GM12878 (cell line): ENCODE data around the gene LDLR. TPM values are rescaled to one million over a fixed set of nuclear protein-coding genes. Genes with fewer than 3 reads are reported as not detected.
"Not testable (repeated sequence)": the region's sequence is repeated elsewhere in the genome, so short reads cannot be mapped to it uniquely, and the experiment has no call there.

ENCODE experiments used
- ATAC-seq: fragments of 200-7000 bp; cut with Tn5 transposase; 3 replicates; pipeline ENCODE4 v1.9.1; 2020; ENCODE audit warnings: mild to moderate bottlenecking, moderate library complexity
- BruUV-seq: library from RNA; stranded (reverse); fragments of 400-500 nt; replicated peaks from 2 replicates; lab custom pipeline; 2021; lab: Mats Ljungman, UMichigan
- CTCF ChIA-PET: fragments of 300-600 bp; sonication (Branson Sonifier 250); formaldehyde crosslinking; extraction: SDS; loops from one replicate; lab custom pipeline; 2021; ENCODE audit warnings: inconsistent platforms; lab: Yijun Ruan, JAX
- POLR2A ChIA-PET: fragments of 350-600 bp; formaldehyde crosslinking; extraction: SDS; loops from one replicate; lab custom pipeline; 2021; ENCODE audit warnings: inconsistent platforms; lab: Charles Lee
- RAD21 ChIA-PET: fragments of 300-600 bp; sonication (Branson Sonifier 250); formaldehyde crosslinking; loops from one replicate; lab custom pipeline; 2023; ENCODE audit warnings: antibody characterized with exemption; ENCODE audit not compliant: unreplicated experiment; lab: Charles Lee
- SMC1A ChIA-PET: fragments of 300-600 bp; sonication (Branson Sonifier 250); formaldehyde crosslinking; loops from one replicate; lab custom pipeline; 2023; ENCODE audit not compliant: unreplicated experiment, uncharacterized antibody; lab: Charles Lee
- DNase-seq: peaks from one replicate; pipeline ENCODE4 v3.0.0-alpha.2; 2011; ENCODE audit warnings: low read depth, low spot score
- FAIRE-seq: peaks from 3 replicates; lab custom pipeline; 2011; peaks lifted over from hg19 to GRCh38; lab: Jason Lieb, UNC
- H2AFZ ChIP-seq: 2 replicates; pipeline ENCODE4 v1.6.0; 2011; ENCODE audit warnings: low read depth, low read length, control low read depth; ENCODE audit not compliant: control insufficient read depth
- H3K27ac ChIP-seq: 2 replicates; pipeline ENCODE4 v1.5.1; 2011; ENCODE audit warnings: control low read depth; ENCODE audit not compliant: control insufficient read depth, insufficient read depth
- H3K27me3 ChIP-seq, 2 experiments: replicated peaks in 1 of 2; 2 replicates each; pipeline versions ENCODE4 v1.6.0 to v1.6.1; 2011; ENCODE audit warnings: low read length in 1 of 2; ENCODE audit not compliant: control insufficient read depth in 2 of 2, insufficient read depth in 2 of 2
- H3K36me3 ChIP-seq, 2 experiments: 2 replicates each; pipeline ENCODE4 v1.5.1; 2011; ENCODE audit warnings: low read length in 1 of 2; ENCODE audit not compliant: control insufficient read depth in 2 of 2, insufficient read depth in 2 of 2
- H3K4me1 ChIP-seq: 2 replicates; pipeline ENCODE4 v1.6.1; 2011; ENCODE audit warnings: mild to moderate bottlenecking, low read length, moderate library complexity, mixed read lengths; ENCODE audit not compliant: control insufficient read depth, insufficient read depth
- H3K4me2 ChIP-seq: 2 replicates; pipeline ENCODE4 v1.6.0; 2011; ENCODE audit warnings: control low read depth; ENCODE audit not compliant: control insufficient read depth, insufficient read depth
- H3K4me3 ChIP-seq: fragments of 200-600 bp; sonication (generic); 2 replicates; pipeline ENCODE4 v1.5.1; 2016
- H3K79me2 ChIP-seq: 2 replicates; pipeline ENCODE4 v1.6.0; 2011; ENCODE audit warnings: low read length; ENCODE audit not compliant: control insufficient read depth, insufficient read depth
- H3K9ac ChIP-seq: 2 replicates; pipeline ENCODE4 v1.8.0; 2011; ENCODE audit warnings: low read length, control low read depth, mixed read lengths; ENCODE audit not compliant: control insufficient read depth, insufficient read depth
- H3K9me3 ChIP-seq: replicated peaks from 3 replicates; pipeline ENCODE4 v1.5.1; 2011; ENCODE audit warnings: mild to moderate bottlenecking, low read length; ENCODE audit not compliant: control insufficient read depth, insufficient read depth
- H4K20me1 ChIP-seq: 2 replicates; pipeline ENCODE4 v1.6.0; 2011; ENCODE audit not compliant: control insufficient read depth, insufficient read depth
- CEBPB ChIP-seq, 2 experiments: fragments of 150-350 bp in 1 of 2; IDR thresholded peaks; 2 replicates each; pipeline ENCODE4 v1.6.1; 2012 to 2014; ENCODE audit warnings: low read depth in 2 of 2, low read length in 2 of 2, borderline replicate concordance in 1 of 2, inconsistent platforms in 1 of 2
- CHD4 ChIP-seq: fragments of 200-600 bp; sonication (generic); IDR thresholded peaks from 2 replicates; pipeline ENCODE4 v1.6.1; 2016; ENCODE audit warnings: mild to moderate bottlenecking
- EP300 ChIP-seq, 2 experiments: fragments of 150-350 bp in 1 of 2; IDR thresholded peaks; 2 replicates each; pipeline ENCODE4 v1.6.1; 2011 to 2012; ENCODE audit warnings: low read depth in 2 of 2, low read length in 2 of 2, borderline replicate concordance in 1 of 2, improper control_type of control experiment in 1 of 2, inconsistent platforms in 1 of 2; ENCODE audit not compliant: control insufficient read depth in 1 of 2
- HSF1 ChIP-seq: fragments of 150-350 bp; IDR thresholded peaks from 2 replicates; pipeline ENCODE4 v1.6.1; 2014; ENCODE audit warnings: mild to moderate bottlenecking, low read depth, low read length
- KAT2A ChIP-seq: conservative IDR thresholded peaks from 2 replicates; pipeline ENCODE4 v1.6.1; 2011; ENCODE audit warnings: low read depth, low read length; ENCODE audit not compliant: control insufficient read depth
- LARP7 ChIP-seq: fragments of 450-650 bp; IDR thresholded peaks from 2 replicates; pipeline ENCODE4 v1.6.1; 2017; ENCODE audit warnings: mild to moderate bottlenecking
- RAD51 ChIP-seq: fragments of 450-650 bp; IDR thresholded peaks from 2 replicates; pipeline ENCODE4 v1.6.1; 2016; ENCODE audit warnings: moderate library complexity, mild to moderate bottlenecking, inconsistent platforms
- TARDBP ChIP-seq: IDR thresholded peaks from 2 replicates; pipeline ENCODE4 v1.6.1; 2016; ENCODE audit warnings: borderline replicate concordance
- YY1 ChIP-seq: IDR thresholded peaks from 2 replicates; pipeline ENCODE4 v1.6.1; 2011; ENCODE audit warnings: low read depth, mild to moderate bottlenecking, low read length
- WGBS: methylation state at CpG from one replicate; pipeline ENCODE4 v1.1.6; 2016; ENCODE audit warnings: low lambda C conversion rate; ENCODE audit not compliant: insufficient replicate concordance, insufficient coverage; ENCODE audit errors: missing lambda C conversion rate; 5-methylcytosine and 5-hydroxymethylcytosine counted together
- in situ Hi-C: fragments of 300-500 bp; cut with MboI; formaldehyde crosslinking; loops from 9 replicates; pipeline ENCODE4 v1.14.3; 2018; ENCODE audit warnings: mixed read lengths
- intact Hi-C: fragments of 100-400 bp; cut with micrococcal nuclease; formaldehyde crosslinking; loops from one replicate; pipeline ENCODE4 v1.14.2; 2022; ENCODE audit not compliant: unreplicated experiment
- polyA plus RNA-seq, 11 experiments: library from polyadenylated mRNA; depleted of rRNA in 4 of 11; unstranded in 6 of 11; stranded (reverse) in 5 of 11; fragments of >200 nt; fragmentation: Nextera tagmentation in 4 of 11; fragmentation: Illumina TruSeq in 1 of 11; extraction: Ambion mirVana in 4 of 11; extraction: Trizol in 1 of 11; gene quantifications; 1 replicate in 1 of 11; 2 replicates in 10 of 11; pipeline versions ENCODE4 v1.2.1 to v1.2.3, GENCODE V29; 2011 to 2016; ENCODE audit warnings: inconsistent platforms in 2 of 11, missing spikeins in 2 of 11, low read depth in 1 of 11
- total RNA-seq, 4 experiments: library from RNA; depleted of rRNA in 3 of 4; stranded (reverse); fragments of >200 nt in 3 of 4; fragmentation: Illumina TruSeq in 1 of 4; extraction: Trizol in 1 of 4; gene quantifications; 2 replicates each; pipeline versions ENCODE4 v1.2.1 to v1.2.3, GENCODE V29; 2013 to 2021

Gene LDLR
- total and polyA plus RNA-seq, 10 of the 15 experiments (the other 5 are each of a cell fraction or from before 2014, with no cell fraction given) = 11.3 to 59.2 (median 27.3) TPM

DNA sequence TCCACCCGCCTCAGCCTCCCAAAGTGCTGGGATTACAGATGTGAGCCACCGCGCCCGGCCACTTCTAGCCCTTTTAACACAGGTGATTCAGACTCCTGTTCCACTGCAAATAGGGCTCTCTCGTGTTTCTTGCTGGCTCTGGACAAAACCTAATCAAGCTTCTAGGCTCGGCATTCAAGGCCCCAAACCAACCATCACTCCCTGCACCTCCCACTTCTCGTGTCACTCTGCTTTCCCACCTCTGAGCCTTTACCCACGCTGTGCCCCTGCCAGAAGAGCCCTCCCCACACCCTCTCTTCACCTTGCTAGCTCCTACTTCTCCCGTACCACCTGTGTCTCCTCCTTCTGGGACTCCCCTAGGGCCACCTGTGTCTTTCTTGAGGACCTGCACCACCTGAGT lies 88.3 kb downstream of the LDLR start:
- Histone ChIP-seq H3K9me3 (no peaks in the 10 kb centered on the region), H2AFZ (no peak overlapping the region), H3K4me3 (no peak overlapping the region), H3K27me3 (no peaks in the 10 kb centered on the region), H3K27ac (no peak overlapping the region), H3K4me2 (no peak overlapping the region), H4K20me1 (no peaks in the 10 kb centered on the region), H3K4me1 (peaks cover 20% of the 10 kb centered on the region), H3K79me2 (no peaks in the 10 kb centered on the region), H3K36me3 (peaks cover 0 to 4% of the 10 kb centered on the region in 2 experiments; a peak in 2 of 4 replicates), H3K9ac (no peak overlapping the region)
- in situ Hi-C loops = no loop called here
- POLR2A ChIA-PET = interaction anchor here (1.3 to 1.4 kb wide), 2 partner anchors 13 to 21 kb away, joined by 4 to 5 read pairs; partner anchors contain the start of gene SPC24
- FAIRE-seq (no peak), ATAC-seq (no peak), DNase-seq (no peak)
- no TSS peak for BruUV-seq
- SMC1A ChIA-PET = no interaction called here
- RAD21 ChIA-PET = no interaction called here
- CTCF ChIA-PET = no interaction called here
- intact Hi-C loops = no loop called here
- WGBS = 69% methylated on average over 9 of the region's 9 CpGs
- TF ChIP-seq HSF1 (no peak), YY1 (no peak), EP300 (IDR thresholded peaks at IDR 0.05; ENCODE audit: borderline replicate concordance in 1 of 2, control insufficient read depth in 1 of 2, low read depth in 2 of 2, low read length in 2 of 2) (no peak), CEBPB (IDR thresholded peaks at IDR 0.05; ENCODE audit: borderline replicate concordance in 1 of 2, low read depth in 2 of 2, low read length in 2 of 2) (no peak), KAT2A (no peak), CHD4 (no peak), RAD51 (no peak), LARP7 (no peak), TARDBP (no peak)

- RAD21 ChIA-PET = interaction anchor here (1.5 kb wide), 1 partner anchor 10 kb away, joined by 4 read pairs; no protein-coding TSS in a partner anchor
- H3K9me3 ChIP-seq, intact Hi-C loops, DNase-seq, BruUV-seq, H3K79me2 ChIP-seq, H3K36me3 ChIP-seq, ATAC-seq, in situ Hi-C loops, H3K27me3 ChIP-seq, H4K20me1 ChIP-seq, FAIRE-seq, H2AFZ ChIP-seq: not testable (repeated sequence)
- Histone ChIP-seq H3K4me3 (peak overlapping the region; percentile 62), H3K27ac (peak overlapping the region; percentile 86), H3K9ac (peak overlapping the region; percentile 87; the same call in 1 of the 2 replicates), H3K4me2 (peak overlapping the region; percentile 97), H3K4me1 (peaks cover 20% of the 10 kb centered on the region)
- POLR2A ChIA-PET = interaction anchor here (0.6 to 1.0 kb wide), 2 partner anchors 25 to 422 kb away, joined by 3 to 4 read pairs; no protein-coding TSS in a partner anchor
- 0% methylated on average over 9 of the region's 9 CpGs for WGBS
- SMC1A ChIA-PET = interaction anchor here (1.2 kb wide), 1 partner anchor 25 kb away, joined by 4 read pairs; no protein-coding TSS in a partner anchor
- CTCF ChIA-PET = interaction anchor here (1.1 to 1.9 kb wide), 2 partner anchors 25 to 237 kb away, joined by 5 read pairs; no protein-coding TSS in a partner anchor
Observed at GRCh38 chr19:11179145-11179465, 89.8 kb downstream of the LDLR start.
